Adrenal gland (tissue), 12 donors: ENCODE data around the gene CREB5. TPM values are rescaled to one million over a fixed set of nuclear protein-coding genes. Genes with fewer than 3 reads are reported as not detected.
A peak's percentile ranks its signal among the peaks of the same experiment; 100 is the strongest.

Source experiments
- DNase-seq, 7 donors: peaks; one replicate each; pipeline ENCODE4 v3.0.0-alpha.2; 2019 to 2020
- H3K27ac ChIP-seq, 5 donors: fragments of 200-600 bp; sonication (generic) in 4 of 5; 1 replicate in 3 of 5; 2 replicates in 2 of 5; pipeline versions ENCODE4 v1.5.1 to v1.8.0; 2016 to 2020; ENCODE audit warnings: mild to moderate bottlenecking in 1 of 5
- H3K27me3 ChIP-seq: fragments of 200-600 bp; 2 replicates; pipeline ENCODE4 v1.8.0; 2021
- H3K36me3 ChIP-seq, 2 donors: fragments of 200-600 bp; replicated peaks in 1 of 2; 1 replicate in 1 of 2; 2 replicates in 1 of 2; pipeline versions ENCODE4 v1.5.1 to v1.8.0; 2018 to 2022
- H3K4me1 ChIP-seq, 2 donors: fragments of 200-600 bp; replicated peaks in 1 of 2; 1 replicate in 1 of 2; 2 replicates in 1 of 2; pipeline versions ENCODE4 v1.5.1 to v1.8.0; 2018 to 2021
- H3K4me3 ChIP-seq, 4 donors: fragments of 200-600 bp; sonication (generic) in 3 of 4; one replicate each; pipeline ENCODE4 v1.5.1; 2016 to 2018
- H3K9me3 ChIP-seq, 3 donors: fragments of 200-600 bp; sonication (generic) in 1 of 3; replicated peaks in 1 of 3; 1 replicate in 2 of 3; 2 replicates in 1 of 3; pipeline versions ENCODE4 v1.5.1 to v1.8.0; 2016 to 2021
- CTCF ChIP-seq, 6 experiments: fragments of 450-650 bp in 4 of 6; fragments of 200-600 bp in 2 of 6; sonication (generic) in 1 of 6; IDR thresholded peaks; 1 replicate in 5 of 6; 2 replicates in 1 of 6; pipeline versions ENCODE4 v1.5.1 to v1.8.0; 2016 to 2021; ENCODE audit warnings: antibody characterized with exemption in 6 of 6, mild to moderate bottlenecking in 2 of 6, moderate library complexity in 1 of 6
- POLR2A ChIP-seq, 2 donors: fragments of 450-650 bp; IDR thresholded peaks; one replicate each; pipeline ENCODE4 v1.6.1; 2017; ENCODE audit warnings: antibody characterized with exemption in 2 of 2, mild to moderate bottlenecking in 2 of 2, moderate library complexity in 1 of 2
- WGBS, 4 donors: extraction: QIAGEN DNeasy Blood & Tissue Kit in 2 of 4; methylation state at CpG; one replicate each; pipeline versions ENCODE4 v1.1.5 to v1.1.7; 2013 to 2017; 5-methylcytosine and 5-hydroxymethylcytosine counted together
- intact Hi-C, 2 donors: fragments of 100-400 bp; cut with DNase I; formaldehyde crosslinking; loops; one replicate each; pipeline versions ENCODE4 v1.14.1 to v1.15.0; 2022 to 2023
- polyA plus RNA-seq, 3 donors: library from polyadenylated mRNA; stranded (reverse); fragments of 200-250 nt in 2 of 3; fragments of 350-450 nt in 1 of 3; fragmentation: Illumina TruSeq in 1 of 3; extraction: RNeasy Lipid Tissue Mini Kit (QIAGEN cat#74804) in 1 of 3; gene quantifications; one replicate each; pipeline ENCODE4 v1.2.3, GENCODE V29; 2013 to 2014
- total RNA-seq, 9 donors: library from RNA; depleted of rRNA in 4 of 9; stranded (reverse); fragments of >200 nt in 4 of 9; fragments of 120-200 nt in 1 of 9; fragmentation: NEBNext Ultra II Directional in 1 of 9; extraction: Animal tissue kit (Norgen Biotek cat#: 25700) in 1 of 9; gene quantifications; one replicate each; pipeline versions ENCODE4 v1.1.0 to v1.2.4, GENCODE V29; 2013 to 2023
- donor health status: healthy with polysubstance abuse.
- donor health status: Bipolar disorder and iron deficiency.
- donor health status: DM: yes; HTN: yes; CAD: no.
- donor health status: DM: no; HTN: no; CAD: no.
- donor health status: DM: no; HTN: no; CAD: no.
- donor health status: DM: yes; HTN: yes; CAD: no.

Gene CREB5
- total and polyA plus RNA-seq, 12 donors: 0.69 to 5.4 (median 1.3) TPM

GRCh38 chr7:28378574-28379149 is 33.7 kb upstream of the CREB5 start:
- Histone ChIP-seq H3K27ac (no peak overlapping the region), H3K27me3 (peaks cover 7% of the 10 kb centered on the region), H3K4me3 (no peak overlapping the region), H3K9me3 (no peaks in the 10 kb centered on the region), H3K4me1 (no peaks in the 10 kb centered on the region), H3K36me3 (no peaks in the 10 kb centered on the region)
- TF ChIP-seq POLR2A (IDR thresholded peaks at IDR 0.05) (no peak), CTCF (IDR thresholded peaks at IDR 0.05) (no peak)
- WGBS, 4 donors: 67 to 80% (median 71%) methylated on average over 3 of the region's 3 CpGs
- intact Hi-C loops: no loop called here
- no peak for DNase-seq

- no peak overlapping the region for H3K4me3 ChIP-seq
- 83 to 86% (median 84%) methylated on average over 3 of the region's 3 CpGs for WGBS, 4 donors
- H3K27ac ChIP-seq: no peak overlapping the region
- H3K4me1 ChIP-seq: no peaks in the 10 kb centered on the region
- peaks cover 7% of the 10 kb centered on the region for H3K27me3 ChIP-seq
- intact Hi-C loops: no loop called here
- no peaks in the 10 kb centered on the region for H3K36me3 ChIP-seq
- no peaks in the 10 kb centered on the region for H3K9me3 ChIP-seq
- no peak for TF ChIP-seq POLR2A (IDR thresholded peaks at IDR 0.05)
- no peak for TF ChIP-seq CTCF (IDR thresholded peaks at IDR 0.05)
- DNase-seq: no peak
These were observed 30.9 kb upstream of the CREB5 start for GRCh38 chr7:28381466-28381865.

- Histone ChIP-seq H3K36me3 (no peaks in the 10 kb centered on the region), H3K4me3 (no peak overlapping the region), H3K4me1 (no peaks in the 10 kb centered on the region), H3K27ac (no peak overlapping the region), H3K9me3 (no peaks in the 10 kb centered on the region), H3K27me3 (peaks cover 7% of the 10 kb centered on the region)
- 75 to 87% (median 84%) methylated on average over 5 of the region's 5 CpGs for WGBS, 4 donors
- intact Hi-C loops: no loop called here
- no peak for DNase-seq
- no peak for TF ChIP-seq POLR2A (IDR thresholded peaks at IDR 0.05)
- TF ChIP-seq CTCF (IDR thresholded peaks at IDR 0.05): no peak
These were observed 30.2 kb upstream of the CREB5 start for GRCh38 chr7:28382144-28382543.

- intact Hi-C loops: no loop called here
- TF ChIP-seq CTCF (IDR thresholded peaks at IDR 0.05): no peak
- no peak for TF ChIP-seq POLR2A (IDR thresholded peaks at IDR 0.05)
- no peak overlapping the region for H3K4me3 ChIP-seq
- H3K9me3 ChIP-seq: no peaks in the 10 kb centered on the region
- H3K27me3 ChIP-seq: peaks cover 7% of the 10 kb centered on the region
- H3K27ac ChIP-seq: no peak overlapping the region
- DNase-seq: peak in 1 of 7 donors; percentile 55
- 64 to 81% (median 72%) methylated on average over 8 of the region's 8 CpGs for WGBS, 4 donors
- no peaks in the 10 kb centered on the region for H3K4me1 ChIP-seq
- no peaks in the 10 kb centered on the region for H3K36me3 ChIP-seq
These were observed 28.3 kb upstream of the CREB5 start for GRCh38 chr7:28383975-28384374.
